ENCODE results near the gene DPP10.

Gene DPP10

GRCh38 chr2:115609978-115610377, 1167.5 kb downstream of the DPP10 start:
- DNase-seq: no peak

GRCh38 chr2:115610888-115611287, 1168.4 kb downstream of the DPP10 start:
- DNase-seq: no peak

- DNase-seq: no peak
Measured at GRCh38 chr2:115624332-115624731, 1181.9 kb downstream of the DPP10 start.

- DNase-seq: no peak
Measured at GRCh38 chr2:115634578-115634977, 1192.1 kb downstream of the DPP10 start.

GRCh38 chr2:115635430-115635829, 1193.0 kb downstream of the DPP10 start:
- no peak for DNase-seq

GRCh38 chr2:115649731-115650130, 1207.3 kb downstream of the DPP10 start:
- DNase-seq: no peak

GRCh38 chr2:115650827-115651226, 1208.4 kb downstream of the DPP10 start:
- DNase-seq: no peak

GRCh38 chr2:115652652-115653051, 1210.2 kb downstream of the DPP10 start:
- no peak for DNase-seq

GRCh38 chr2:115654362-115654761, 1211.9 kb downstream of the DPP10 start:
- no peak for DNase-seq

GRCh38 chr2:115678129-115678528, 1235.7 kb downstream of the DPP10 start:
- DNase-seq: no peak

- no peak for DNase-seq
Measured at GRCh38 chr2:115684345-115684744, 1241.9 kb downstream of the DPP10 start.

- no peak for DNase-seq
Measured at GRCh38 chr2:115691409-115691808, 1249.0 kb downstream of the DPP10 start.

GRCh38 chr2:115694651-115695050, 1252.2 kb downstream of the DPP10 start:
- no peak for DNase-seq

GRCh38 chr2:115733190-115733775, 1290.8 kb downstream of the DPP10 start:
- DNase-seq: no peak

GRCh38 chr2:115738111-115738510, 1295.7 kb downstream of the DPP10 start:
- DNase-seq: no peak

GRCh38 chr2:115739574-115739973, 1297.1 kb downstream of the DPP10 start:
- DNase-seq: no peak

- DNase-seq: no peak
Measured at GRCh38 chr2:115746151-115746550, 1303.7 kb downstream of the DPP10 start.

GRCh38 chr2:115757286-115757685, 1314.8 kb downstream of the DPP10 start:
- no peak for DNase-seq

- DNase-seq: no peak
Measured at GRCh38 chr2:115763601-115764000, 1321.2 kb downstream of the DPP10 start.

- DNase-seq: no peak
Measured at GRCh38 chr2:115771516-115771915, 1329.1 kb downstream of the DPP10 start.

- no peak for DNase-seq
Measured at GRCh38 chr2:115774361-115774760, 1331.9 kb downstream of the DPP10 start.

- DNase-seq: no peak
Measured at GRCh38 chr2:115779085-115779632, 1336.7 kb downstream of the DPP10 start.

GRCh38 chr2:115782286-115782685, 1339.8 kb downstream of the DPP10 start:
- DNase-seq: no peak

- DNase-seq: no peak
Measured at GRCh38 chr2:115796078-115796477, 1353.6 kb downstream of the DPP10 start.

- no peak for DNase-seq
Measured at GRCh38 chr2:115807276-115807675, 1364.8 kb downstream of the DPP10 start.

All from SW 1271 (cell line).